OCI-LY7 (cell line): ENCODE data around the gene ZGRF1.

Source experiments
- CTCF ChIP-seq: fragments of 200-600 bp; sonication (generic); conservative IDR thresholded peaks from 2 replicates; pipeline ENCODE4 v1.5.1; 2014; ENCODE audit warnings: mild to moderate bottlenecking, antibody characterized with exemption, low read length, moderate library complexity, mixed read lengths
- EZH2phosphoT487 ChIP-seq: fragments of 200-600 bp; sonication (generic); IDR thresholded peaks from 2 replicates; pipeline ENCODE4 v1.6.1; 2018; ENCODE audit warnings: low read depth, borderline replicate concordance, mild to moderate bottlenecking, mixed run types, antibody characterized with exemption, low read length, moderate library complexity, mixed read lengths

GRCh38 chr4:112545346-112545745, 91.4 kb downstream of the ZGRF1 start:
- TF ChIP-seq CTCF (no peak), EZH2phosphoT487 (no peak)
